Measurements from ENCODE around the gene SNCAIP.

The SNCAIP gene

DNA sequence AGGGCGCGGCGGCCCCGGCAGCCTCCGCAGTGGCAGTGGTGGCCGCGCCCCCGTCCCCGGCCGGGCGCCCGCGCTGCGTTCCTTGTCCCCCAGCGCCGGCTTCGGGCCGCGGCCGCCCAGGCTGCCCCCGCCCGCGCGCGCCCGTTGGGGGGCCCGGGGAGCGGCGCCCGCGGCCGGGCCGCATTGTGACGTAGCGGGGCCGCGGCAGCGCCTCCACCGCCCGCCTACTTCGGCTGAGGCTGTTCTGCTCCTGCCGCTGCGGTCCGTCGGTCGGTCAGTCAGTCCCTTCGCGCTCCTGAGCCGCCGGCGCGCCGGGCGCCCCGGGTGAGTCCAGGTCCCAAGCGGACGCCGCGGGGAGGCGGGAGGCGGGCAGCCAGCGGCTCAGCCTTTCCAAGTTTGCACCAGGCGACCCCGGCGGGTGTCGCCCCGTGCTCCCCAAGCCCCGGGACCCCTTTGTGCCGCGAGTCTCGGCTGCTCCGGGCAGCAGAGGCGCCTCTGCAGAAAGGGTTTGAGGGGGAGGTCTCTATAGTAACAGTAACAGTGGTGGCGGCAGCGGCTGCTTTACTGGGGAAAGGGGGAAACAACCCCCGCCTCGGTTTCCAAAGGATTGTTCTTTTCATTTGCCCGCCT lies at the start of gene SNCAIP:
TSS of gene SNCAIP (plus strand) at position 277 of the 630 bp plus-strand sequence. CDS start 78,898 bp downstream, outside the sequence.
- DNase-seq (ENCODE audit: low spot score in 2 of 2) (no peak), ATAC-seq (no peak)
- no peak within 1 kb of the TSS for H3K4me3 Mint-ChIP-seq
- H3K9me3 Mint-ChIP-seq, result peaks cover 3% of the 10 kb centered on the region
- no peaks in the 10 kb centered on the region for H3K36me3 Mint-ChIP-seq
- no peak within 1 kb of the TSS for H3K27ac Mint-ChIP-seq
- no peaks in the 10 kb centered on the region for H3K4me1 Mint-ChIP-seq

DNA sequence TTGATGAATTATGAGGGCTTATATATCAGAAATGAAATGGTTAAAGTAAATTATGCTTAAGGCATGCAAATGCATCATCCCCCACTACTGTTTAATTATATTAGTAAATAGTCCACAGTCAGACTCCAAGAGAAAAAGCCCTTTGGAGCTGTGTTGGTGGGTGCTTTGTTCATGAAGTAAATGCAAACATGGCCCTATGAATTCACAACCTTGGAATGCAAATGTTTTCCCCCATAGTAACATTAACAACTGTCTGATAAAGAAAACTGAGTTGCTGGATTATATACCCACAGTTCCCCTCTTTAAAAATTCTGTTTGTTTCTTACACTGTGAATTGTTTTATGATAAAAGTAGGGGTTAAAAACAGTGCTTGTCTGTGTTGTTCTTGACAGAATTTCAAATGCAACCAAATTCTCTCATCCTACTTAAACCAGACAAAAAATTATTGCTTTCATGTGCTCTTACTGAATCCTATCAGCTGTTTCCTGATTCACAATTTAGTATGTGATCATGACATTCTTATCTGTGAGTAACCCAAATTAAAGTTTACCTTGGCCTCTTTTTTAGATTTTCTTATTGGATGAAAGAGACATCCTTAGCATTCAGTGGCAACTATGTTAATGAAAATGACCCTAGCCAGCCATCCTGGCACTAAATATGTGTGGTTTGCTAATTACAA lies 48.5 kb upstream of the SNCAIP start:
- Mint-ChIP-seq H3K4me3 (no peak overlapping the region), H3K9me3 (peaks cover 11% of the 10 kb centered on the region), H3K36me3 (no peaks in the 10 kb centered on the region), H3K4me1 (no peaks in the 10 kb centered on the region), H3K27ac (no peak overlapping the region)
- DNase-seq (ENCODE audit: low spot score in 2 of 2), result no peak
- no peak for ATAC-seq

DNA sequence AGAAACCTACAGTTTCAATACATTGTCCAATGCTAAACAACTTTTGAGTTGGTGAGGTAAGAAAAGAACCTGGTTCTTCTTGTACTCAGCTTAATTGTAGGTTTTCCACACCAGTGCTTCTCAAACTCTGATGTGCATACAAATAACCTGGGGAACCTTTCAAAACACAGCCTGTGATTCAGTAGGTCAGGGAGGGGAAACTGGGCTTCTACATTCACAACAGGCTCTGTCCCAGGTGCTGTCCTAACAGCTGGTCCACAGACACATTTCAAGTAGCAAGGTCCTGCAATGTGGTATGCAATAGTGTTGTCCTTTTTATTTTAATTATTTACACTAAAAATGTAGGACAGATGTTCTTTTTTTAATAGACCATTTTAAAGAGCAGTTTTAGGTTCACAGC lies 47.4 kb upstream of the SNCAIP start:
- Mint-ChIP-seq H3K36me3 (no peaks in the 10 kb centered on the region), H3K4me3 (no peak overlapping the region), H3K4me1 (no peaks in the 10 kb centered on the region), H3K9me3 (peaks cover 11% of the 10 kb centered on the region), H3K27ac (no peak overlapping the region)
- ATAC-seq, result no peak
- no peak for DNase-seq (ENCODE audit: low spot score in 2 of 2)

DNA sequence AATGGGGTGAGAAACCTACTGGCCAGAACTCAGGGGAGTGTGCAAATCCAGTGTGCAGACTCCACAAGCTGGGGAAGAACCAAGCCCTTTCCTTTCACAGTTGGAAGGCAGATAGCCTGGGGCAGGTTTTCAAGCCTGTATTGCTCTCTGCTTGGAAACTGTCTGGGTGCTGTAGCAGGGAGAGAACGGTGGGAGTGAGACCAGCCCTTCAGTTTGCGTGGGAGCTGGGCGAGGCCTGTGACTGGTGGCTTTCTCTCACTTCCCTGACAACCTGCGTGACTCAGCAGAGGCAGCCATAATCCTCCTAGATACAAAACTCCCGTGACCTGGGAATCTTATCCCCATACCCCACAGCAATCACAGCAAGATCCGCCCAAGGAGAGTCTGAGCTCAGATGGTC lies 44.9 kb upstream of the SNCAIP start:
- H3K4me3 Mint-ChIP-seq, result no peak overlapping the region
- ATAC-seq (no peak), DNase-seq (ENCODE audit: low spot score in 2 of 2) (no peak)
- H3K36me3 Mint-ChIP-seq, result no peaks in the 10 kb centered on the region
- no peaks in the 10 kb centered on the region for H3K4me1 Mint-ChIP-seq
- H3K9me3 Mint-ChIP-seq, result peaks cover 17% of the 10 kb centered on the region
- H3K27ac Mint-ChIP-seq, result no peak overlapping the region

DNA sequence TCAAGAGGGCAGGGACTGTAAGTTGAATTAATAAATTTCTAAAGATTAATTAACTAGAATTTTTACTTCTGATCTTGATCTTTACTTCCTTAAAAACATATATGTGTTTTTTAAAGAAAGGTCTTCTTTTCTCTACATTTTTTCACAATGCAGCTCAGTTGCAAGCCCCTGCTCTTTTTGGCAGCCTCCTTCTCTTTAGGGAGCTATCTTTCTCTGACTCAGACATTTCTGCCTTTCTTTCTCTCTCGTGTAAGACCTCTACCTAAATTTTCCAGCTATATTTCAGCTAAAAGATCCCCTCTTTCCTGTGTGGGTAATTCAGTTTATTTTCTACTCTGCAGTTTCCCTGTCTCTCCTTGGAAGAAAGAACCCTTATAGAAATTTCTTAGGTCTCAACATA lies 38.3 kb upstream of the SNCAIP start:
- DNase-seq (ENCODE audit: low spot score in 2 of 2) (no peak), ATAC-seq (no peak)
- Mint-ChIP-seq H3K36me3 (no peaks in the 10 kb centered on the region), H3K9me3 (peaks cover 7% of the 10 kb centered on the region), H3K27ac (no peak overlapping the region), H3K4me3 (no peak overlapping the region), H3K4me1 (no peaks in the 10 kb centered on the region)

DNA sequence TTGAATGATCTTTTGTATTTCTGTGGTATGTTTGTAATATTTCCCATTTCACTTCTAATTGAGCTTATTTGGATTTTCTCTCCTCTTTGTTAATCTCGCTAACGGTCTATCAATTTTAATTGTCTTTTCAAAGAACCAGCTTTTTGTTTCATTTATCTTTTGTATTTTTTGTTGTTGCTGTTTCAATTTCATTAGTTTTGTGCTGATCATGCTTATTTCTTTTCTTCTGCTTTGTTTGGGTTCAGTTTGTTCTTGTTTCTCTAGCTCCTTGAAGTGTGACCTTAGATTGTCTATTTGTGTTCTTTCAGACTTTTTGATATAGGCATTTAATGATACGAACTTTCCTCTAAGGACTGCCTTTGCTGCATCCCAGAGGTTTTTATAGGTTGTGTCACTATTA lies 28.4 kb upstream of the SNCAIP start:
- Mint-ChIP-seq H3K9me3 (peaks cover 23% of the 10 kb centered on the region), H3K4me1 (no peaks in the 10 kb centered on the region), H3K4me3 (no peak overlapping the region), H3K27ac (no peak overlapping the region), H3K36me3 (no peaks in the 10 kb centered on the region)
- no peak for ATAC-seq
- no peak for DNase-seq (ENCODE audit: low spot score in 2 of 2)

DNA sequence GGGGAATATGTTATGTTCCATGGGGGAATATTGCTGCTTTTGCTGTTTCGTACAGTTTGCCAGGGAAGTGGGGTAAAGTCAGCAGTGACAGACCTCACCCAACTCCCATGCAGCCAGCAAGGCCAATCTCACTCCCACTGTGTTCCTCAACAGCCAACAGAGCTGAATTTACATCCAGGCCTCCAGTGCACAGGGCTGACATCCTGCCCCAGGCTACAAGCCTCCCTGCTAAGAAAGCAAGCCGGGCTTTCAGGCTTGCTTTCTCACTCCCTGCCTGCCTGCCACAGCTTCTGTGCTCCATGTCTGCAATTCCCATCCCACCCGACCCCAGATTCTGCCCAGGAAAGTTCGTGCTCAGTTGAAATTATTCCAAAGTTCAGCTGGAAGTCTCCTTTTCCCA lies 25.5 kb upstream of the SNCAIP start:
- no peaks in the 10 kb centered on the region for H3K36me3 Mint-ChIP-seq
- DNase-seq (ENCODE audit: low spot score in 2 of 2) (no peak), ATAC-seq (no peak)
- H3K4me1 Mint-ChIP-seq, result no peaks in the 10 kb centered on the region
- no peak overlapping the region for H3K4me3 Mint-ChIP-seq
- no peak overlapping the region for H3K27ac Mint-ChIP-seq
- H3K9me3 Mint-ChIP-seq, result peaks cover 14% of the 10 kb centered on the region

DNA sequence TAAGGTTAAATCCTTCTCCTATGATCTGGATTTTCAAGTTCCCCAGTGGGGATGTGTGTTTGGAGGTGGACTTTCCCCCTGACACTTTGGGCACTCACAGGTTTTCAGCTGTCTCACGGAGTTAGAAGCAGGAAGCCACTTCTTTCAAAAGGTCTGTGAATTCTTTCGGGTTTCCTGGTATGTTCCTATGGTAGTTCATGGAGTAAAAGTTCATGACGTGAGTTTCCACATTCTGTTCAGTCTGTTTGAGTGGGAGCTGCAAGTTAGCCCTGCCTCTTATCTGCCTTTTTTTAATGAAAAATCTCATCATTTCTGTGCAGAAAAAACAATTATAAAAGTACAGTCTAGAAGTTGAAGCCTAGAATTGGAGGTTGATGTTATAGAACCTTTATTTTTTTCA lies 24.9 kb upstream of the SNCAIP start:
- ATAC-seq (no peak), DNase-seq (ENCODE audit: low spot score in 2 of 2) (no peak)
- Mint-ChIP-seq H3K27ac (no peak overlapping the region), H3K9me3 (peaks cover 11% of the 10 kb centered on the region), H3K4me3 (no peak overlapping the region), H3K36me3 (no peaks in the 10 kb centered on the region), H3K4me1 (no peaks in the 10 kb centered on the region)

DNA sequence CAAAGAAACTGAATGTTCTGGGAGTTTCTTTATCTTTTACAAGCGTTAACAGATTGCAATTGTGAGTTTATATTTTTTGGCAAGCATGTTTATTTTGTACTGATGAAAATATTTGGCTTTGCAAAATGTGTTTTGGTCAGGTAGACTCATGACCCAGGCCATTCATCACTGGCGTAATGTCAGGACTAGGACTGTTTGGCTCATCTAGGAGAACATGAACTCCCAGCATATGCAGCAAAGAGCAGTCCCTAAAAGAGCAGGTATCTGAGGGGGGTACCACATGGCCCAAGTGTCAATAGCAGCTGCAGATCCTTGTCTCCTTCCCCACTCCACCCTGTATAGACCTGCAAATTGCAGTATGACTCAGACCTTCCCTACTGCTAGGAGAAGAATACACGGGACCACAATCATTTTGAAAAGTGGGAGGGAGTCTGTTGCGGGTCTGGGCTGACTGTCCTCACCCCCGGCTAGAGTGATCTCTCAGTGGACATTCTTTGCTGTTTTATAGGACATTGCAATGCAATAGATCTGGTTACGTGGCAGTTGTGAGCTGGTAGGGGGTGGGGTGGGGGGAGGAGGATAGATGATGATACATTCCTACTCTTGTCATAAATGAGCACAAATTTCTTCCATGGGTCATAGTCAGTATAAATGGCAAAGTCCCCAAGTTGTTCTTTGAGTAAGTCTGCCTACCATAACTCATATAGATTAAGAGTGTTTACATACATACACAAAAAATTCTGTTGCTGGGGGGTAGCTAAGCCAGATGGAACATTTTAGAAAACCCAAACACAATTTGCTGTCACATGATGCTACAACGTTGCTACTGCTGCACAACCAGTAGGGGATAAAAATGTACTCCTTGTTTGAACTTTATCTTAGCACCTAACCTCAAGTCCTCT lies 20.8 kb upstream of the SNCAIP start:
- no peak overlapping the region for H3K4me3 Mint-ChIP-seq
- no peaks in the 10 kb centered on the region for H3K9me3 Mint-ChIP-seq
- H3K36me3 Mint-ChIP-seq, result no peaks in the 10 kb centered on the region
- no peak for ATAC-seq
- H3K4me1 Mint-ChIP-seq, result no peaks in the 10 kb centered on the region
- no peak overlapping the region for H3K27ac Mint-ChIP-seq
- DNase-seq (ENCODE audit: low spot score in 2 of 2), result no peak

DNA sequence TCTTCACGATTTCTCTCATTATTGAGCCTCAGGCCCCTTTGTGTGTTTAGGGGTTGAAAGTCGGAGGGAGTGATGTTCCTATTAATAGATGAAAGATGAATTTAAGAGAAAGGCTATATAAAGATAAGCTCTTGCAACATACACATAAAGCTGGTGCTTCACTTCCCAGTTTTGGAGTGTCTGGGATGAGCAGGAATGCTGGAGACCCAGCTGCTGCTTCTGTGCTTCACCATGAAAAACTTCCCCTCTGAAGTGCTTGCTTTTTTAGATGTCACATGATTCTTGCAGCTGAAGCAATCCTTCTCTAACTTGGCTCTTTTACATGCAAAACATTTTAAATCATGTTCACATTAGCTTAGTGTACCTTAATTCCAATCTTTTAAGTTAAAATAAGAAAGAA lies 19.7 kb upstream of the SNCAIP start:
- H3K4me1 Mint-ChIP-seq, result no peaks in the 10 kb centered on the region
- ATAC-seq, result no peak

DNA sequence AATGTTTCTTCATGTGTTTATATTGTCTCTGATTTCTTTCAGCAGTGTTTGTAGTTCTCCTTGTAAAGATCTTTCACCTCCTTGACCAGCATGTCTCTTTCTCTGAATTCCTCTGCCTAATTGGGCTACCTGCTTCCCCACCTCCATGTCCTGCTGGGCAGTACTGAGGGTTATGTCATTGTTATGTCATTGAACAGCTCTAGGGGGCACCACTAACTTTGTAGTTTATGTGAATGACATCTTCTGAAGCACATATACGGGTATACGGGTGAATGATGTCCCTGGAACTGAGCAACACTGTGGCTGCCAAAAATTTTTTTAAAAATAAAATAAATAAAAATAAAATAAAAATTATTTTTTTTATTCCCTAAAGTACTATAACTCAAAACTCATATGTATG lies 16.9 kb upstream of the SNCAIP start:
- peaks cover under 1% of the 10 kb centered on the region for H3K9me3 Mint-ChIP-seq
- H3K27ac Mint-ChIP-seq, result no peak overlapping the region
- no peak overlapping the region for H3K4me3 Mint-ChIP-seq
- ATAC-seq, result no peak
- no peaks in the 10 kb centered on the region for H3K4me1 Mint-ChIP-seq
- H3K36me3 Mint-ChIP-seq, result no peaks in the 10 kb centered on the region
- no peak for DNase-seq (ENCODE audit: low spot score in 2 of 2)

More for the DNA sequence above, 19.7 kb upstream of the SNCAIP start:
- Mint-ChIP-seq H3K27ac (no peak overlapping the region), H3K9me3 (no peaks in the 10 kb centered on the region), H3K36me3 (no peaks in the 10 kb centered on the region), H3K4me3 (no peak overlapping the region)
- no peak for DNase-seq (ENCODE audit: low spot score in 2 of 2)

DNA sequence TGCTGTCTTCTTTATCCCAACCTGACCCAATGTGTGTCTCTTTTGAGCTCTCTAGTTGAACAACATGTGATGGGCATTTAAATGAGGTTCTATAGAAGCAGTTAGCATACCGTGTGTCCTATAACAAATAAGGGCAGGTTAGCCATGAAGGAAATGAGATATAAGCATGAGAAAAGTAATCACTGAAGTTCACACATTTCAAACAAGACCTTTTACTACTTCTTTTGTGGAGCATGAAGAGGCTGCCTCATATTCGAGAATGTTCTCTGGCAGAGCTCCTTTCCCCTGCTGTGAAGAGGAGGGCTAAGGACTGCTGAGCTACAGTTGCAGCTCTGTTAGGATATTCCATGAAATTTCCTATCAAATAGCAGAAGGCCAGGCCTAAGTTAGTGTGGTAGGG lies 15.2 kb upstream of the SNCAIP start:
- no peak for ATAC-seq
- Mint-ChIP-seq H3K9me3 (peaks cover 3% of the 10 kb centered on the region), H3K4me3 (no peak overlapping the region), H3K27ac (no peak overlapping the region), H3K4me1 (no peaks in the 10 kb centered on the region), H3K36me3 (no peaks in the 10 kb centered on the region)
- DNase-seq (ENCODE audit: low spot score in 2 of 2), result no peak

DNA sequence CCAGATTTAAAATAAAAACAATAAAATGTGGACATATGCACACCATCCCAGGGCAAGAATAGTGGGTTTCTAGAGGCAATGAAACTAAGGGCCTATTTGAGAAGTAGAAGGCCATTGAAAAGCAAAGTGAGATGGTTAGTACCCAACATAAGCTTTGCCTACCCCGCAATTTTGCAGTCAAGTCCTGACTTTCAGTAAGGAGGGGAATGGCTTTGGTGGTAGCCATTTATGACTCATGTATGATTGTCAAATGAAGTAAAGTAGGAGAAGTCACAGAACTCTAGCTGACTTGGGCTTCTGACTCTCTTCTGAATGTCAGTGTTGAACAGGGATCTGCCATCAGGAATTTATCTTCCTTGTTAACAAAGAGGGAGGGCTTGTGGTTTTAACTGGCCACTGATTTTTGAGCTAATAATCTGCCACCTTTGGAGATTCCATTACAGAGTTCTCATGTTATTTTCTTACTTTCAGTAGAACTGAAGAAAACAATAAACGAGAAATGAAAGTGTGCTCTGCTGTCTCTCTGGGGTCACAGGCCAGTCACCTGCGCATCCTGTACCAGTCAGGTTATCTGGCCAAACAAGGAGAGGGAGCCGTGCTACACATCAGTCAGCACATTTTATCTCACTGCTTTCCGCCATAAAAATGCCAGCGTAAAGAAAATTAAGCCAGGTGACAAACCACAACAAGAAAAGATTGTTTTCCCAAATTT lies 14.3 kb upstream of the SNCAIP start:
- Mint-ChIP-seq H3K9me3 (peaks cover 3% of the 10 kb centered on the region), H3K4me1 (no peaks in the 10 kb centered on the region), H3K27ac (no peak overlapping the region), H3K36me3 (no peaks in the 10 kb centered on the region), H3K4me3 (no peak overlapping the region)
- DNase-seq (ENCODE audit: low spot score in 2 of 2) (no peak), ATAC-seq (no peak)

DNA sequence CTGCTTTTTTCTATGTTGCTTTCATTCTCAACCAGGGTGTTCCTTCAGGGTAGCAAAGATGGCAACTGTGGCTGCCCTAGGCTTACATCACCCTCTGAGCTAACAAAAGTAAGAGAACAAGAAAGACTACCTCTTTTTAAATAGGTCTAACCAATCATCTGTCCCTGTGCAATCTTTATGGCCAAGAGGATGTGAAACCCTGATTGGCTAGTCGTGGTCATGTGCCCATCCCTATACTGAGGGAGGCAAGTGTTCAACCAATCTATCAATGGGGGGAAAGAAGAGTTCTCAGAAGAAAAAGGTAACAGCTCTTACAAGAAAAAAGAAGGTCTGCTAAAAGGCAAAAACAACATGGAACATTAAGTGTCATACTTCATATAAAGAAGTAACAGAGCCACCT lies 11.7 kb upstream of the SNCAIP start:
- DNase-seq (ENCODE audit: low spot score in 2 of 2) (no peak), ATAC-seq (no peak)
- Mint-ChIP-seq H3K4me1 (no peaks in the 10 kb centered on the region), H3K9me3 (peaks cover 3% of the 10 kb centered on the region), H3K27ac (no peak overlapping the region), H3K4me3 (no peak overlapping the region), H3K36me3 (no peaks in the 10 kb centered on the region)

DNA sequence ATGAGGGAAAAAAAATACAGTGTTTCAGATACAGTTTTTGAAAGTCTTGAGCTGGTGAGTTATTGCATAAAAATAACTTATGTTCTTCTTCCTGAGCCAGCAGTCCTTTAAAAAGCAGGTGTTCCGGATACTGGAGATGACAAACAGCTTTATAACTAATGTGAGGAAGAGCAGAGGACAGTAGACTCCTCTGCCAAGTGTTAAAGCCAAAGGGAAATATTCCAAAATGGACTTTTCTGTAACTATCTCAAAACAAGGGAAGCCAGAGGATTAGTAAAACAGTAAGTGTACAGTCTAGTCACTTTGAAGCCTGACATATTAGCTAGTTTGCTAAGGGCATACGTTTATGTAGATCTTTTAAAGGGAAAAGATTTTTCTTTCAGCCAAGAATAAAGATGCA lies 11.0 kb upstream of the SNCAIP start:
- DNase-seq (ENCODE audit: low spot score in 2 of 2), result no peak
- no peak for ATAC-seq
- Mint-ChIP-seq H3K4me1 (no peaks in the 10 kb centered on the region), H3K27ac (no peak overlapping the region), H3K9me3 (peaks cover 3% of the 10 kb centered on the region), H3K4me3 (no peak overlapping the region), H3K36me3 (no peaks in the 10 kb centered on the region)
